ENCODE data around the gene SULT6B1.

Gene SULT6B1

GRCh38 chr2:37171624-37171950 lies 16.9 kb downstream of the SULT6B1 start:
- Histone ChIP-seq H3K27ac (ENCODE audit: extremely low read depth, low read depth, low read length) (no peak overlapping the region), H3K4me1 (ENCODE audit: control insufficient read depth, insufficient read depth, low read length) (no peaks in the 10 kb centered on the region), H3K36me3 (ENCODE audit: control insufficient read depth in 2 of 2, insufficient read depth in 1 of 2, low read length in 2 of 2) (no peaks in the 10 kb centered on the region), H3K4me3 (ENCODE audit: low read depth, low read length) (no peak overlapping the region), H3K9me3 (ENCODE audit: control insufficient read depth, insufficient read depth, low read depth, low read length) (no peaks in the 10 kb centered on the region)
- ChIA-PET POLR2A (no interaction called here), CTCF (interaction anchor here (0.6 to 1.5 kb wide), 4 partner anchors 65 to 779 kb away, joined by 3 read pairs; no protein-coding TSS in a partner anchor)
- TF ChIP-seq ZNF404 (tag by site-specific recombination; IDR thresholded peaks at IDR 0.05) (no peak), ZNF391 (tag by site-specific recombination; IDR thresholded peaks at IDR 0.05; ENCODE audit: borderline replicate concordance, low read depth) (no peak), ZNF292 (tag by site-specific recombination; IDR thresholded peaks at IDR 0.05; ENCODE audit: borderline replicate concordance, low read depth) (no peak), ZNF639 (tag by site-specific recombination; IDR thresholded peaks at IDR 0.05) (no peak), ZSCAN5A (tag by site-specific recombination; IDR thresholded peaks at IDR 0.05) (no peak), ZNF302 (tag by site-specific recombination; IDR thresholded peaks at IDR 0.05; ENCODE audit: low read depth) (no peak), ZFP69B (tag by site-specific recombination; IDR thresholded peaks at IDR 0.05) (no peak), ZBTB1 (tag by site-specific recombination; IDR thresholded peaks at IDR 0.05) (no peak)

DNA sequence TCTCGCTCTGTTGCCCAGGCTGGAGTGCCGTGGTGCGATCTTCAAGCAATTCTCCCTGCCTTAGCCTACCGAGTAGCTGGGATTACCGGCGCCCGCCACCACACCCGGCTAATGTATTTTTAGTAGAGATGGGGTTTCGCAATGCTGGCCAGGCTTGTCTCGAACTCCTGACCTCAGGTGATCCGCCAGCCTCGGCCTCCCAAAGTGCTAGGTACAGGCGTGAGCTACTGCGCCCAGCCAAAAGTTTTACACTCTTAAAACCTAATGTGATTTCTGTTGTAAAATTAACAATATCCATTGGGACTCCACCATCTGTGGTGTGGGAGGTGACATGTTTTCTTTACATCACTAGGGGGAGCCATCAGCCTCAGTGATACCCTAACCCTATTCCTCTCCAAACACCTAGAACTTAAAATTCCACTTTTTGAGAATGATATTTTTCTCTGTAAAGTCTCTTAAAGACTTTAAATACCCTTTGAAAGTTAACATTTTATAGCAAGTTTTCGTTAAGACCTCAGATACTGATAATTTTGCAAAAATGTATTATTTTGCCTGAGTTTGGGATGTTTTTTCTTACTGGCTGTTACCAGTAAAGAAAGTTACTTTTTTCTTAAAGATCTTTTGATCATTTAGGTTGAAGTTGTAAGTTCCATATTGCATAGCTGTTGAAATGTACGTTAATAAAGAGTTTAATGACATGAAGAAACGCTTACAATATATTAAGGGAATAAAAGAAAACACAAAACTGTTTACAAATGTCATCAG lies 20.1 kb downstream of the SULT6B1 start:
- Histone ChIP-seq H3K9me3 (ENCODE audit: control insufficient read depth, insufficient read depth, low read depth, low read length) (no peaks in the 10 kb centered on the region), H3K27ac (ENCODE audit: extremely low read depth, low read depth, low read length) (no peak overlapping the region), H3K4me3 (ENCODE audit: low read depth, low read length) (no peak overlapping the region), H3K4me1 (ENCODE audit: control insufficient read depth, insufficient read depth, low read length) (no peaks in the 10 kb centered on the region), H3K36me3 (ENCODE audit: control insufficient read depth in 2 of 2, insufficient read depth in 1 of 2, low read length in 2 of 2) (no peaks in the 10 kb centered on the region)
- no peak for TF ChIP-seq ZNF488 (tag by site-specific recombination; IDR thresholded peaks at IDR 0.05)
- no peak for TF ChIP-seq ZNF629 (tag by site-specific recombination; IDR thresholded peaks at IDR 0.05)
- no peak for TF ChIP-seq ZNF366 (tag by site-specific recombination; conservative IDR thresholded peaks at IDR 0.05)
- TF ChIP-seq SP7 (tag by site-specific recombination; IDR thresholded peaks at IDR 0.05) = no peak
- TF ChIP-seq ZNF449 (tag by site-specific recombination; IDR thresholded peaks at IDR 0.05) = no peak
- peak; percentile 40; the same call in 1 of the 2 replicates for TF ChIP-seq ZBTB20 (tag by site-specific recombination; IDR thresholded peaks at IDR 0.05)
- TF ChIP-seq, protein P1, sequence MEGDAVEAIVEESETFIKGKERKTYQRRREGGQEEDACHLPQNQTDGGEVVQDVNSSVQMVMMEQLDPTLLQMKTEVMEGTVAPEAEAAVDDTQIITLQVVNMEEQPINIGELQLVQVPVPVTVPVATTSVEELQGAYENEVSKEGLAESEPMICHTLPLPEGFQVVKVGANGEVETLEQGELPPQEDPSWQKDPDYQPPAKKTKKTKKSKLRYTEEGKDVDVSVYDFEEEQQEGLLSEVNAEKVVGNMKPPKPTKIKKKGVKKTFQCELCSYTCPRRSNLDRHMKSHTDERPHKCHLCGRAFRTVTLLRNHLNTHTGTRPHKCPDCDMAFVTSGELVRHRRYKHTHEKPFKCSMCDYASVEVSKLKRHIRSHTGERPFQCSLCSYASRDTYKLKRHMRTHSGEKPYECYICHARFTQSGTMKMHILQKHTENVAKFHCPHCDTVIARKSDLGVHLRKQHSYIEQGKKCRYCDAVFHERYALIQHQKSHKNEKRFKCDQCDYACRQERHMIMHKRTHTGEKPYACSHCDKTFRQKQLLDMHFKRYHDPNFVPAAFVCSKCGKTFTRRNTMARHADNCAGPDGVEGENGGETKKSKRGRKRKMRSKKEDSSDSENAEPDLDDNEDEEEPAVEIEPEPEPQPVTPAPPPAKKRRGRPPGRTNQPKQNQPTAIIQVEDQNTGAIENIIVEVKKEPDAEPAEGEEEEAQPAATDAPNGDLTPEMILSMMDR (tag by site-specific recombination; IDR thresholded peaks at IDR 0.05) = peak; percentile 33; the same call in 1 of the 2 replicates
- TF ChIP-seq ZNF544 (tag by site-specific recombination; IDR thresholded peaks at IDR 0.05) = no peak
- no peak for TF ChIP-seq ZNF768 (tag by site-specific recombination; IDR thresholded peaks at IDR 0.05)
- TF ChIP-seq ZNF266 (tag by site-specific recombination; IDR thresholded peaks at IDR 0.05; ENCODE audit: low read depth) = no peak
- no peak for TF ChIP-seq ZNF530 (tag by site-specific recombination; IDR thresholded peaks at IDR 0.05; ENCODE audit: low read depth)
- no peak for TF ChIP-seq TCF7L2 (IDR thresholded peaks at IDR 0.05; ENCODE audit: borderline replicate concordance, low read depth, low read length)
- no peak for TF ChIP-seq ZNF239 (tag by site-specific recombination; IDR thresholded peaks at IDR 0.05)
- TF ChIP-seq ZNF654 (tag by site-specific recombination; IDR thresholded peaks at IDR 0.05; ENCODE audit: low read depth) = peak; percentile 73
- no peak for TF ChIP-seq ZNF514 (tag by site-specific recombination; IDR thresholded peaks at IDR 0.05)
- no peak for TF ChIP-seq ZBTB10 (tag by site-specific recombination; IDR thresholded peaks at IDR 0.05)
- ChIA-PET POLR2A (no interaction called here), CTCF (interaction anchor here (0.5 to 2.0 kb wide), 27 partner anchors 8 to 1166 kb away, joined by 3 to 22 read pairs (median 3); partner anchors contain the start of gene EIF2AK2)

All from HEK293 (cell line).